ENCODE measurements around the gene GNG8. TPM values are rescaled to one million over a fixed set of nuclear protein-coding genes. Genes with fewer than 3 reads are reported as not detected.

The GNG8 gene
- total and polyA plus RNA-seq, 2 donors (not counting 1 experiment from before 2014, with no cell fraction given), result not detected

- H3K4me1 ChIP-seq (ENCODE audit: control insufficient read depth, extremely low read depth, insufficient read depth, low read length), result no peaks in the 10 kb centered on the region
- H3K79me2 ChIP-seq (ENCODE audit: control insufficient read depth, insufficient read depth, low read length), result no peaks in the 10 kb centered on the region
- TF ChIP-seq CTCF (conservative IDR thresholded peaks at IDR 0.05 in 1 of 2, IDR thresholded peaks at IDR 0.05 in 1 of 2; ENCODE audit: low read depth in 1 of 2, low read length in 2 of 2), result no peak
- no peak overlapping the region for H3K4me3 ChIP-seq (replicated peaks in 1 of 4; ENCODE audit: control extremely low read depth in 1 of 4, insufficient read depth in 1 of 4, low read depth in 3 of 4, low read length in 4 of 4)
- H3K9ac ChIP-seq (ENCODE audit: insufficient read depth, low read length), result no peak overlapping the region
- DNase-seq (ENCODE audit: low read depth in 2 of 2), result no peak
- H3K27ac ChIP-seq (ENCODE audit: insufficient read depth, low read length), result no peak overlapping the region
- no peak overlapping the region for H2AFZ ChIP-seq (ENCODE audit: low read length)
- H3K4me2 ChIP-seq (ENCODE audit: extremely low read depth, insufficient read depth, low read length), result no peak overlapping the region
- no peaks in the 10 kb centered on the region for H3K36me3 ChIP-seq (ENCODE audit: control insufficient read depth, insufficient read depth, low read length)
- no peaks in the 10 kb centered on the region for H3K9me3 ChIP-seq (ENCODE audit: control insufficient read depth, insufficient read depth, low read depth, low read length)
- no peaks in the 10 kb centered on the region for H3K27me3 ChIP-seq (ENCODE audit: control insufficient read depth, insufficient read depth, low read length)
- no peaks in the 10 kb centered on the region for H4K20me1 ChIP-seq (ENCODE audit: control insufficient read depth, extremely low read depth, insufficient read depth, low read length)
These were observed 50.5 kb downstream of the GNG8 start for GRCh38 chr19:46585539-46585938.

Other genes with a start within 250 kb of the GNG8 start
- gene CCDC8, start 222.6 kb downstream of the GNG8 start, total RNA-seq, result 13.4 and 17.2 TPM in 2 replicates
- 1.9 and 4.8 TPM in 2 replicates for gene CCDC8, start 222.6 kb downstream of the GNG8 start, polyA plus RNA-seq
- gene PNMA8C, start 207.3 kb downstream of the GNG8 start, total RNA-seq, result under 0.01 and 0.17 TPM in 2 replicates
- 0.01 and 0.07 TPM in 2 replicates for gene PNMA8C, start 207.3 kb downstream of the GNG8 start, polyA plus RNA-seq
- gene PNMA8A, start 164.6 kb downstream of the GNG8 start, total RNA-seq, result 3.9 and 8.9 TPM in 2 replicates
- 0.45 and 1.4 TPM in 2 replicates for gene PNMA8A, start 164.6 kb downstream of the GNG8 start, polyA plus RNA-seq
- 1.3 and 1.7 TPM in 2 replicates for gene PNMA8B, start 140.3 kb downstream of the GNG8 start, total RNA-seq
- gene PNMA8B, start 140.3 kb downstream of the GNG8 start, polyA plus RNA-seq, result 0.12 and 0.14 TPM in 2 replicates
- 92.5 and 160 TPM in 2 replicates for gene CALM3, start 34.9 kb downstream of the GNG8 start, total RNA-seq
- gene CALM3, start 34.9 kb downstream of the GNG8 start, polyA plus RNA-seq, result 901 and 1,408 TPM in 2 replicates
- gene PTGIR, start 11.1 kb downstream of the GNG8 start, total RNA-seq, result 10.3 and 16.5 TPM in 2 replicates
- 8.4 and 27.8 TPM in 2 replicates for gene PTGIR, start 11.1 kb downstream of the GNG8 start, polyA plus RNA-seq
- 4.1 and 5.6 TPM in 2 replicates for gene DACT3, start 25.0 kb upstream of the GNG8 start, total RNA-seq
- gene DACT3, start 25.0 kb upstream of the GNG8 start, polyA plus RNA-seq, result 9.3 and 11.5 TPM in 2 replicates
- 8.2 and 11.6 TPM in 2 replicates for gene PRKD2, start 80.9 kb upstream of the GNG8 start, total RNA-seq
- 8.1 and 10.8 TPM in 2 replicates for gene PRKD2, start 80.9 kb upstream of the GNG8 start, polyA plus RNA-seq
- 9.8 and 12.2 TPM in 2 replicates for gene FKRP, start 109.9 kb upstream of the GNG8 start, total RNA-seq
- gene FKRP, start 109.9 kb upstream of the GNG8 start, polyA plus RNA-seq, result 11.8 and 15.1 TPM in 2 replicates
- gene STRN4, start 110.2 kb upstream of the GNG8 start, total RNA-seq, result 52.9 and 56.0 TPM in 2 replicates
- 33.7 and 39.9 TPM in 2 replicates for gene STRN4, start 110.2 kb upstream of the GNG8 start, polyA plus RNA-seq
- 171 and 281 TPM in 2 replicates for gene SLC1A5, start 152.4 kb upstream of the GNG8 start, total RNA-seq
- gene SLC1A5, start 152.4 kb upstream of the GNG8 start, polyA plus RNA-seq, result 107 and 114 TPM in 2 replicates
- 111 and 143 TPM in 2 replicates for gene AP2S1, start 214.6 kb upstream of the GNG8 start, total RNA-seq
- 201 and 233 TPM in 2 replicates for gene AP2S1, start 214.6 kb upstream of the GNG8 start, polyA plus RNA-seq
- gene ARHGAP35, start 224.8 kb upstream of the GNG8 start, total RNA-seq, result 37.5 and 47.6 TPM in 2 replicates
- gene ARHGAP35, start 224.8 kb upstream of the GNG8 start, polyA plus RNA-seq, result 26.0 and 27.9 TPM in 2 replicates

Measured in fibroblast of lung (primary cell).